ENCODE results near the gene CBFB. TPM values are rescaled to one million over a fixed set of nuclear protein-coding genes. Genes with fewer than 3 reads are reported as not detected.

The CBFB gene
- polyA plus RNA-seq, 1 donor (not counting 4 experiments of a cell fraction or from before 2014, with no cell fraction given): 39.7 TPM

- Histone ChIP-seq H3K4me2 (ENCODE audit: control insufficient read depth, extremely low read depth, insufficient read depth, low read depth, low read length) (no peak overlapping the region), H3K9me1 (ENCODE audit: control insufficient read depth, extremely low read depth, insufficient read depth, low read length) (no peaks in the 10 kb centered on the region), H3K27ac (ENCODE audit: control insufficient read depth, insufficient read depth, low read length) (no peak overlapping the region), H2AFZ (ENCODE audit: control insufficient read depth, low read length) (no peak overlapping the region), H3K4me1 (ENCODE audit: control insufficient read depth, extremely low read depth, insufficient read depth, low read length) (no peaks in the 10 kb centered on the region), H3K27me3 (ENCODE audit: control insufficient read depth, extremely low read depth, insufficient read depth, low read length) (no peaks in the 10 kb centered on the region), H3K4me3 (ENCODE audit: control insufficient read depth in 2 of 3, extremely low read depth in 1 of 3, insufficient read depth in 2 of 3, low read depth in 1 of 3, low read length in 3 of 3) (no peak overlapping the region), H4K20me1 (ENCODE audit: control insufficient read depth, extremely low read depth, insufficient read depth, low read length) (no peaks in the 10 kb centered on the region), H3K9ac (ENCODE audit: control insufficient read depth, extremely low read depth, insufficient read depth, low read length) (no peak overlapping the region), H3K9me3 (ENCODE audit: control insufficient read depth, low read depth, low read length) (no peaks in the 10 kb centered on the region), H3K36me3 (ENCODE audit: control insufficient read depth in 2 of 2, extremely low read depth in 1 of 2, insufficient read depth in 2 of 2, low read length in 2 of 2) (peaks cover 29 to 52% of the 10 kb centered on the region in 2 experiments), H3K79me2 (ENCODE audit: control insufficient read depth, insufficient read depth, low read length) (no peaks in the 10 kb centered on the region)
- TF ChIP-seq EZH2 (IDR thresholded peaks at IDR 0.05; ENCODE audit: low read length): no peak
- no peak for FAIRE-seq
- dilution Hi-C loops (cut with MboI; ENCODE audit: extremely low pct_ligation_motif_present, low sequenced_read_pairs): no loop called here
- no peak for DNase-seq (ENCODE audit: low read depth, low spot score)
Observed at GRCh38 chr16:67141391-67141790, 112.4 kb downstream of the CBFB start.

- no peaks in the 10 kb centered on the region for H3K27me3 ChIP-seq (ENCODE audit: control insufficient read depth, extremely low read depth, insufficient read depth, low read length)
- DNase-seq (ENCODE audit: low read depth, low spot score) (no peak), FAIRE-seq (no peak)
- H3K9me3 ChIP-seq (ENCODE audit: control insufficient read depth, low read depth, low read length): no peaks in the 10 kb centered on the region
- no peak overlapping the region for H2AFZ ChIP-seq (ENCODE audit: control insufficient read depth, low read length)
- H3K27ac ChIP-seq (ENCODE audit: control insufficient read depth, insufficient read depth, low read length): no peak overlapping the region
- H3K4me2 ChIP-seq (ENCODE audit: control insufficient read depth, extremely low read depth, insufficient read depth, low read depth, low read length): no peak overlapping the region
- H3K4me1 ChIP-seq (ENCODE audit: control insufficient read depth, extremely low read depth, insufficient read depth, low read length): peaks cover 4% of the 10 kb centered on the region
- no peaks in the 10 kb centered on the region for H4K20me1 ChIP-seq (ENCODE audit: control insufficient read depth, extremely low read depth, insufficient read depth, low read length)
- H3K9ac ChIP-seq (ENCODE audit: control insufficient read depth, extremely low read depth, insufficient read depth, low read length): no peak overlapping the region
- H3K79me2 ChIP-seq (ENCODE audit: control insufficient read depth, insufficient read depth, low read length): no peaks in the 10 kb centered on the region
- no peak overlapping the region for H3K4me3 ChIP-seq (ENCODE audit: control insufficient read depth in 2 of 3, extremely low read depth in 1 of 3, insufficient read depth in 2 of 3, low read depth in 1 of 3, low read length in 3 of 3)
- H3K36me3 ChIP-seq (ENCODE audit: control insufficient read depth in 2 of 2, extremely low read depth in 1 of 2, insufficient read depth in 2 of 2, low read length in 2 of 2): peaks cover 38 to 61% of the 10 kb centered on the region in 2 experiments
- TF ChIP-seq CTCF (optimal IDR thresholded peaks at IDR 0.05 in 1 of 3, IDR thresholded peaks at IDR 0.05 in 1 of 3, conservative IDR thresholded peaks at IDR 0.05 in 1 of 3; ENCODE audit: extremely low read depth in 1 of 3, insufficient read depth in 2 of 3, low read length in 3 of 3): no peak
- dilution Hi-C loops (cut with MboI; ENCODE audit: extremely low pct_ligation_motif_present, low sequenced_read_pairs): no loop called here
- no peaks in the 10 kb centered on the region for H3K9me1 ChIP-seq (ENCODE audit: control insufficient read depth, extremely low read depth, insufficient read depth, low read length)
Observed at GRCh38 chr16:67142342-67142741, 113.4 kb downstream of the CBFB start.

GRCh38 chr16:67144943-67145342, 116.0 kb downstream of the CBFB start:
- Histone ChIP-seq H3K9ac (ENCODE audit: control insufficient read depth, extremely low read depth, insufficient read depth, low read length) (no peak overlapping the region), H3K4me3 (ENCODE audit: control insufficient read depth in 2 of 3, extremely low read depth in 1 of 3, insufficient read depth in 2 of 3, low read depth in 1 of 3, low read length in 3 of 3) (no peak overlapping the region), H3K9me1 (ENCODE audit: control insufficient read depth, extremely low read depth, insufficient read depth, low read length) (no peaks in the 10 kb centered on the region), H2AFZ (ENCODE audit: control insufficient read depth, low read length) (no peak overlapping the region), H3K36me3 (ENCODE audit: control insufficient read depth in 2 of 2, extremely low read depth in 1 of 2, insufficient read depth in 2 of 2, low read length in 2 of 2) (peaks cover 47 to 64% of the 10 kb centered on the region in 2 experiments), H3K79me2 (ENCODE audit: control insufficient read depth, insufficient read depth, low read length) (no peaks in the 10 kb centered on the region), H3K4me1 (ENCODE audit: control insufficient read depth, extremely low read depth, insufficient read depth, low read length) (peaks cover 12% of the 10 kb centered on the region), H3K27me3 (ENCODE audit: control insufficient read depth, extremely low read depth, insufficient read depth, low read length) (no peaks in the 10 kb centered on the region), H3K4me2 (ENCODE audit: control insufficient read depth, extremely low read depth, insufficient read depth, low read depth, low read length) (no peak overlapping the region), H4K20me1 (ENCODE audit: control insufficient read depth, extremely low read depth, insufficient read depth, low read length) (no peaks in the 10 kb centered on the region), H3K9me3 (ENCODE audit: control insufficient read depth, low read depth, low read length) (no peaks in the 10 kb centered on the region), H3K27ac (ENCODE audit: control insufficient read depth, insufficient read depth, low read length) (no peak overlapping the region)
- DNase-seq (ENCODE audit: low read depth, low spot score) (no peak), FAIRE-seq (no peak)
- TF ChIP-seq CTCF (optimal IDR thresholded peaks at IDR 0.05 in 1 of 3, IDR thresholded peaks at IDR 0.05 in 1 of 3, conservative IDR thresholded peaks at IDR 0.05 in 1 of 3; ENCODE audit: extremely low read depth in 1 of 3, insufficient read depth in 2 of 3, low read length in 3 of 3) (no peak), EZH2 (IDR thresholded peaks at IDR 0.05; ENCODE audit: low read length) (no peak)
- dilution Hi-C loops (cut with MboI; ENCODE audit: extremely low pct_ligation_motif_present, low sequenced_read_pairs): no loop called here
